Measurements from ENCODE around the gene HNF1A.
"Not testable (repeated sequence)": the region's sequence is repeated elsewhere in the genome, so short reads cannot be mapped to it uniquely, and the experiment has no call there.

Gene HNF1A

DNA sequence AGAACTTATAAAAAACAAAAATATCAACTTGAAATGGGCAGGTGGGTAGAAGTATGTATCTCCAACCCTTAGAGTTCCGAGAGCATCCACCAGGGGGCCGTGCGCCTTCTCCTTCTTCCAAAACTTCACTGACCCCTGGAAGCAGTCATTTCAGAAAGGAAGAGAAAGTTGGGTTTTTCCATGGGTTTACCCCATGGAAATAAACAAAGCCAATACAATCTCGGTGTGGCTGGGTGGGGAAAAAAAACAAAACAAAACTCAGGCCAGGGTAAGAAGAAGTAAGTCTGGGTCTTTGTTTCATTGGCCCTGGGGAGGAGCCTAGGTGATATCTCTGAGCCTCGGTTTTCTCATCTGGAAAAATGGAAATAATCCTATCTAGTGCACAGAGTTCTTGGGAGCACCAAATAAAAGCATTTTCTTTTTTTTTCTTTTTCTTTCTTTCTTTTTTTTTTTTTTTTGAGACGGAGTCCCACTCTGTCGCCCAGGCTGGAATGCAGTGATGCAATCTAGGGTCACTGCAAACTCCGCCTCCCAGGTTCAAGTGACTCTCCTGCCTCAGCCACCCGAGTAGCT is 33.6 kb upstream of the HNF1A start:
- peaks cover 7% of the 10 kb centered on the region for H3K4me1 Mint-ChIP-seq (ENCODE audit: low read depth)
- no peak overlapping the region for H3K27ac Mint-ChIP-seq
- H3K4me3 Mint-ChIP-seq = no peak overlapping the region
- no peaks in the 10 kb centered on the region for H3K9me3 Mint-ChIP-seq
- H3K36me3 Mint-ChIP-seq (ENCODE audit: low read depth) = no peaks in the 10 kb centered on the region
- H3K27me3 Mint-ChIP-seq (ENCODE audit: low read depth) = peaks cover 8% of the 10 kb centered on the region

DNA sequence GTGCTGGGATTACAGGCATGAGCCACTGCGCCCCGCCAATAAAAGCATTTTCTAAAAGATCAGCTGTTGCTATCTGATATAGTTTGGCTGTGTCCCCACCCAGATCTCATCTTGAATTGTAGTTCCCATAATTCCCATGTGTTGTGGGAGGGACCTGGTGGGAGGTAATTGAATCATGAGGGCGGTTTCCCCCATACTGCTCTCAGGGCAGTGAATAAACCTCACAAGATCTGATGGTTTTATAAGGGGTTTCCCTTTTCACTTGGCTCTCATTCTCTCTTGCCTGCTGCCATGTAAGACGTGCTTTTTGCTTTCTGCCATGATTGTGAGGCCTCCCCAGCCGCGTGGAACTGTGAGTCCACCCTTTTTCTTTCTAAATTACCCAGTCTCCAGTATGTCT is 32.8 kb upstream of the HNF1A start:
- not testable (repeated sequence) for H3K9me3 Mint-ChIP-seq; H3K27me3 Mint-ChIP-seq (ENCODE audit: low read depth); H3K4me1 Mint-ChIP-seq (ENCODE audit: low read depth); H3K4me3 Mint-ChIP-seq; H3K27ac Mint-ChIP-seq; H3K36me3 Mint-ChIP-seq (ENCODE audit: low read depth)

DNA sequence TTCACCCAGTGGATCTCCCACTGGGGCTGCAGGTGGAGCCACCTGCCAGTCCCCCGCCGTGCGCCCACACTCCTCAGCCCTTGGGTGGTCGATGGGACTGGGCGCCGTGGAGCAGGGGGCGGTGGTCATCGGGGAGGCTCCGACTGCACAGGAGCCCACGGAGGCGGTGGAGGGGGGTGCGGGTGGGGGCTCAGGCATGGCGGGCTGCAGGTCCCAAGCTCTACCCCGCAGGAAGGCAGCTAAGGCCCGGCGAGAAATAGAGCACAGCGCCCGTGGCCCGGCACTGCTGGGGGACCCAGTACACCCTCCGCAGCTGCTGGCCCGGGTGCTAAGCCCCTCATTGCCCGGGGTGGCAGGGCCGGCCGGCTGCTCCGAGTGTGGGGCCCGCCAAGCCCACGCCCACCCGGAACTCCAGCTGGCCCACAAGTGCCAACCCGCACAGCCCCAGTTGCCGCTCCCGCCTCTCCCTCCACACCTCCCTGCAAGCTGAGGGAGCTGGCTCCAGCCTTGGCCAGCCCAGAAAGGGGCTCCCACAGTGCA is 28.0 kb upstream of the HNF1A start:
- not testable (repeated sequence) for H3K36me3 Mint-ChIP-seq (ENCODE audit: low read depth); H3K27me3 Mint-ChIP-seq (ENCODE audit: low read depth); H3K4me1 Mint-ChIP-seq (ENCODE audit: low read depth); H3K4me3 Mint-ChIP-seq; H3K27ac Mint-ChIP-seq; H3K9me3 Mint-ChIP-seq

DNA sequence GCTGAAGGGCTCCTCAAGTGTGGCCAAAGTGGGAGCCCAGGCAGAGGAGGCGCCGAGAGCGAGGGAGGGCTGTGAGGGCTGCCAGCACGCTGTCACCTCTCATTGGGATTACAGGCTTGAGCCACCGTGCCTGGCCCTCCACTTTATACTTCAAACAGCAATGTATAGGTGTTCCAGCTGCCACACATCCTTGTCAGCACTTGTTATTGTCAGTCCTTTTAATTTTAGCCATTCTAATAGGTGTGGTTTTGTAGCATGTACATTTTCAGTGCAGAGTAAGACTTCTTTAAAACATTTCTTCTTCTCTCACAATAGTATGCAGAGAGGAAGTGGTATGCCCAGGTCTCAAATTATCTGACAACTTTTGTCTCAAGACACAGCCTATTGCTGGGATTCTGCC is 27.5 kb upstream of the HNF1A start:
- H3K27ac Mint-ChIP-seq = no peak overlapping the region
- no peaks in the 10 kb centered on the region for H3K9me3 Mint-ChIP-seq
- no peaks in the 10 kb centered on the region for H3K36me3 Mint-ChIP-seq (ENCODE audit: low read depth)
- peaks cover 4% of the 10 kb centered on the region for H3K27me3 Mint-ChIP-seq (ENCODE audit: low read depth)
- no peak overlapping the region for H3K4me3 Mint-ChIP-seq
- H3K4me1 Mint-ChIP-seq (ENCODE audit: low read depth) = no peaks in the 10 kb centered on the region

DNA sequence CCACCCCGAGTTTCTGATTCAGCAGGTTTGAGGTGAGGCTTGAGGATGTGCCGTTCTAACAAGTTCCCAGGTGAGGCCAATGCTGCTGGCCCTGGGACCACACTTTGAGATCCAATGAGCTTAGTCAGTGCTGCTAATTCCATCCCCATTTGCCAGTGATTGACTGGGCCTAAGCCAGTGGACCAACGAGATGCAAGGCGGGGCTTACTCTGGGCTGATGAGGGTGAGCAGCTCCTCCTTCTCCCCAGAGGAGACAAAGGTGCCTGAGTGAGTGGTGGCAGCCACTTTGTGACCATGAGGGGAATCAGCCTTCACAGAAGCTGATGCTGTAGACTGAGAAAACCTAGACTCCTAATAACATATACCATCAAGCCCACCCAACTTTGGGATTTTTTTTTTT is 23.1 kb upstream of the HNF1A start:
- H3K4me3 Mint-ChIP-seq = no peak overlapping the region
- no peaks in the 10 kb centered on the region for H3K9me3 Mint-ChIP-seq
- peaks cover 3% of the 10 kb centered on the region for H3K27me3 Mint-ChIP-seq (ENCODE audit: low read depth)
- no peaks in the 10 kb centered on the region for H3K36me3 Mint-ChIP-seq (ENCODE audit: low read depth)
- H3K27ac Mint-ChIP-seq = no peak overlapping the region
- peaks cover 9% of the 10 kb centered on the region for H3K4me1 Mint-ChIP-seq (ENCODE audit: low read depth)

DNA sequence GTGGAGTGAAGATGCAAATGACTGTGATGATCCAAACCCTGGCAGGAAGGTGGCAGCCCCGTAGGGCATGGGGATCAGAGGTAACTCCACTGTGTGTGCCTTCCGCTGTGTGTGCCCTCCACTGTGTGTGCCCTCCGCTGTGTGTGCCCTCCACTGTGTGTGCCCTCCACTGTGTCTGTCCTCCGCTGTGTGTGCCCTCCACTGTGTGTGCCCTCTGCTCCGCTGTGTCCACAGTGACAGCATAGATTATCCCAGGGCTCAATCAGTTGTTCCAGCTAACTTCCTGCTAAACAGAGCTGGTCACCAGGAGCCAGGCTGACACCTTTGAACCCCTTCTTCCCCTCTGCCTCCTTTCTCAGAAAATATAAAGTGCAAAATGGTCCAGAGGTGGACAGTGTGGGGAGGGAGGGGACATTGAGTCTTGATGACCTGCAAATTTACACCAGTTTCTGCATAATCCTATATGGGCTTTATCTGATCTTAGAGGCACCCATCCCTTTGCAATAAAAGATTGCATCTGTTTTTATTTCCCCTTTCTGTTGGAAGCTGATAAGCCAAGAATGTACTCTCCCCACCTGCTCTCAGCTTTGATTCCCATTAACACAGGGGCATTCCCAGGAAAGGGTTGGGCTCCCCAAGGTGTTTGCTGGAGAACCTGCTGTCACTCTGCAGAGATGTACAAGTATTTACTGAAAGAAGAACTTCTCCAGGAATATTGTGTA is 21.6 kb upstream of the HNF1A start:
- no peak overlapping the region for H3K27ac Mint-ChIP-seq
- peaks cover 11% of the 10 kb centered on the region for H3K4me1 Mint-ChIP-seq (ENCODE audit: low read depth)
- no peak overlapping the region for H3K4me3 Mint-ChIP-seq
- no peaks in the 10 kb centered on the region for H3K9me3 Mint-ChIP-seq
- no peaks in the 10 kb centered on the region for H3K36me3 Mint-ChIP-seq (ENCODE audit: low read depth)
- peaks cover 3% of the 10 kb centered on the region for H3K27me3 Mint-ChIP-seq (ENCODE audit: low read depth)

DNA sequence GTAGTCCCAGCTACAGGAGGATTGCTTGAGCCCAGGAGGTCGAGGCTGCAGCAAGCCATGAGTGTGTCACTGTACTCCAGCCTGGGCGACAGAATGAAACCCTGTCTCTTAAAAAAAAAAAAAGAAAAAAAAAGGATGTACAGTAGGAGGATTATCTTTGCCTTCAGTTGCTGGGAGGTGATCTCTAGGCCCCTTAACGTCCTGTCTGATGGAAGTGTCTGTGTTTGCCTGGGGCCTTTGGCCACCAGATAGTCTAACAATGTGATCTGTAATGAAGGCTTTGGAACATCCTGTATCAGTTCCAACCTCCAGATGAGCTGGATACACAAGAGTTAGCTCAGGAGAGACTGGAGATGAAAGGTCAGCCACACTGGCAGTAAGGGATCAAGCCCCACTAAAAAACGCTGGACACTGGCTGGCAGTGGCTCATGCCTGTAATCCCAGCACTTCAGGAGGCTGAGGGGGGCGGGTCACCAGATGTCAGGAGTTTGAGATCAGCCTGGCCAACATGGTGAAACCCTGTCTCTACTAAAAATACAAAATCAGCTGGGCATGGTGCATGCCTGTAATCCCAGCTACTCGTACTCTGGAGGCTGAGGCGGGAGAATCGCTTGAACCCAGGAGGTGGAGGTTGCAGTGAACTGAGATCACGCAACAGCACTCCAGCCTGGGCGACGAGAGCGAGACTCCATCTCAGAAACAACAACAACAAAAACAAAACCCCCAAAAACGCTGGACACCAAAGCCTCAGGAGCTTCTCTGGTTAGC is 19.0 kb upstream of the HNF1A start:
- peaks cover 16% of the 10 kb centered on the region for H3K4me1 Mint-ChIP-seq (ENCODE audit: low read depth)
- peak overlapping the region; percentile 64 for H3K27ac Mint-ChIP-seq
- no peaks in the 10 kb centered on the region for H3K9me3 Mint-ChIP-seq
- H3K36me3 Mint-ChIP-seq (ENCODE audit: low read depth) = no peaks in the 10 kb centered on the region
- peaks cover 3% of the 10 kb centered on the region for H3K27me3 Mint-ChIP-seq (ENCODE audit: low read depth)
- peak overlapping the region; percentile 22 for H3K4me3 Mint-ChIP-seq

DNA sequence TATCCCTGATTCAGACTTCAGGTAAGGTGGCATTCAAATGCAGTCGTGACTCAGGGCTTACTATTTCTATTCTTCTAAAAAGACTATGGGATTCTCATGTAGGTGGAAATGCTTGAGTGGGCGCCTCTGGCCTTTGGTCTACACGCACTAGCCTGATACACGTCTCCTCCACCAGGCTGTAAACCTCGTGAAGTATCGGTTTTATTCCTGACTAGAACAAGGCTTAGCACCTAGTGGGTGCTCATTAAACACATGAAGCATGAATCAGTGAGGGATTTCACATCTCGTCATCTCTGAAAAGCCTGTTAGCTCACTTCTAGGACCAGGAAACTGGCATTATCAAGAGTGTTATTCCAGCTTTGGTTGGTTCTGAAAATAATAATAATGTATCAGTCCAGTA is 17.7 kb upstream of the HNF1A start:
- Mint-ChIP-seq H3K36me3 (ENCODE audit: low read depth) (no peaks in the 10 kb centered on the region), H3K9me3 (no peaks in the 10 kb centered on the region), H3K27ac (peak overlapping the region; percentile 7), H3K4me3 (no peak overlapping the region), H3K27me3 (ENCODE audit: low read depth) (peaks cover 3% of the 10 kb centered on the region), H3K4me1 (ENCODE audit: low read depth) (peaks cover 18% of the 10 kb centered on the region)

DNA sequence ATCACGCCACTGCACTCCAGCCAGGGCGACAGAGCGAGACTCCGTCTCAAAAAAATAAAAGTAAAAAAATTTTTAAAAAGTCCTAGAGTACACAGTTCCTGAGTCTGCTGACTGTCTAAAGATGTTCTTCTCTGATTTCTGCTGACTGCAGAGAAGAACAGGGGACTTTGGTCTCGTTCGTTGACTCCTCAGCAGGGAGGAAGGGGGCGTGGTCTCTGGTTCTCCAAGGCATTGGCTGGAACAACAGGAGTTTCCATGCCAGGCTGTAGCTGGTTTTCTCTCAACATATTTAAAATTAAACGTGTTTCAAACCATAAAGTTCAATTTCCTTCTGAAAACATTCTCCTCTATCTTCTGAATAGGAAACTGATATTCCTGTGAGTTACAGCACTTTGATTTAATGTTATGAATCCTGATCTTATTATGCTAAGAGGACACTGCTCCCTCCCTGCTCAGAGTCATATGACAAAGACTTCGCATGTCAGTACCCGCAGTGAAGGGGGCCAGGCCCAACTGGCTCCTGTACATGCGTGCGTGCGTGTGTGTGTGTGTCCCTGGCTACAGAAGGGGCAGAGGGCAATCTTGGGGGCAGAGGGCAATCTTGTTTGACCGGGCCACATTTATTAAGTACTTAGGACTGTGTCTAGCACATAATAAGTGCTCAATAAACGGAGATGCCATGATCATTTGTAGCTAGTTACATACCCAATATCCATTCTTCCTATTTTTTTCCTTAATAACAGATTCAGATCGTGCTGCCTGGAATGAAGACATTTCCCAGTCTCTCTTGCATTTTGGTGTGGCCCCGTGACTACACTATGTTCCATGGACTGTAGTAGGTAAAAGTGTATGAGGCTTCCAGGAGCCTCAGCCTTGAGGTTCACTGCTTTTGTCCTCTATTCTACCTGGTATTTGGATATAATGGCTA is 16.5 kb upstream of the HNF1A start:
- peaks cover 3% of the 10 kb centered on the region for H3K27me3 Mint-ChIP-seq (ENCODE audit: low read depth)
- no peaks in the 10 kb centered on the region for H3K9me3 Mint-ChIP-seq
- no peaks in the 10 kb centered on the region for H3K36me3 Mint-ChIP-seq (ENCODE audit: low read depth)
- no peak overlapping the region for H3K4me3 Mint-ChIP-seq
- H3K27ac Mint-ChIP-seq = no peak overlapping the region
- H3K4me1 Mint-ChIP-seq (ENCODE audit: low read depth) = peaks cover 18% of the 10 kb centered on the region

DNA sequence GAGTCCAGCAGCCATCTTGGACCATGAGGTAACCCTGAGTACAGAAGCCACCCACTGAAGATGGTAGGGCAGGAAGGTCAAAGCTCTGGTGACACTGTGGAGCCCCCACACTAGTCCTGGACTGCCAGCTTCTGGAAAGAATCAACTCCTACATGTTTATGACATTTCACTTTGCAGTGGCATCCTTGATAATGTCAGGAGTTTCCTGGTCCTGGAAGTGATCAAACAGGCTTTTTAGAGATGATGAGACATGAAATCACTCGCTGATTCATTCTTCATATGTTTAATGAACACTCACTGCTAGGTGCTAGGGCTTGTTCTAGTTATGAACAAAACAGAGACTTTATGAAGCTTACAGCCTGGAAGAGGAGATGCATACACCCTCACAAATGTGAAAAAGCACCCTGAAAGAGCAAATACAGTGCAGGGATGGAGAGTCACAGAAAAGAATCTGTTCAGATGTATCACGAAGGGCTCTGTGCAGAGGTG is 15.8 kb upstream of the HNF1A start:
- Mint-ChIP-seq H3K4me3 (no peak overlapping the region), H3K36me3 (ENCODE audit: low read depth) (no peaks in the 10 kb centered on the region), H3K27ac (no peak overlapping the region), H3K27me3 (ENCODE audit: low read depth) (no peaks in the 10 kb centered on the region), H3K4me1 (ENCODE audit: low read depth) (peaks cover 18% of the 10 kb centered on the region), H3K9me3 (no peaks in the 10 kb centered on the region)

DNA sequence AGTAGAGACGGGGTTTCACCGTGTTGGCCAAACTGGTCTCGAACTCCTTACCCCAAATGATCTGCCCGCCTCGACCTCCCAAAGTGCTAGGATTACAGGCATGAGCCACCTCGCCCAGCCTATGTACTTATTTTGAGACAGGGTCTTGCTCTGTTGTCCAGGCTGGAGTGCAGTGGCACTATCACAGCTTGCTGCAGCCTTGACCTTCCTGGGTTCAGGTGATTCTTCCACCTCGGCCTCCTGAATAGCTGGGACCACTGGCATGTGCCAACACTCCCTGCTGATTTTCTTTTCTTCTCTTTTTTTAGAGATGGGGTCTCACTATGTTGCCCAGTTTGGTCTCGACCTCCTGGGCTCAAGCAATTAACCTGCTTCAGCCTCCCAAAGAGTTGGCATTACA is 14.0 kb upstream of the HNF1A start:
- Mint-ChIP-seq H3K4me1 (ENCODE audit: low read depth) (peaks cover 14% of the 10 kb centered on the region), H3K36me3 (ENCODE audit: low read depth) (no peaks in the 10 kb centered on the region), H3K27ac (no peak overlapping the region), H3K27me3 (ENCODE audit: low read depth) (no peaks in the 10 kb centered on the region), H3K9me3 (no peaks in the 10 kb centered on the region), H3K4me3 (no peak overlapping the region)

DNA sequence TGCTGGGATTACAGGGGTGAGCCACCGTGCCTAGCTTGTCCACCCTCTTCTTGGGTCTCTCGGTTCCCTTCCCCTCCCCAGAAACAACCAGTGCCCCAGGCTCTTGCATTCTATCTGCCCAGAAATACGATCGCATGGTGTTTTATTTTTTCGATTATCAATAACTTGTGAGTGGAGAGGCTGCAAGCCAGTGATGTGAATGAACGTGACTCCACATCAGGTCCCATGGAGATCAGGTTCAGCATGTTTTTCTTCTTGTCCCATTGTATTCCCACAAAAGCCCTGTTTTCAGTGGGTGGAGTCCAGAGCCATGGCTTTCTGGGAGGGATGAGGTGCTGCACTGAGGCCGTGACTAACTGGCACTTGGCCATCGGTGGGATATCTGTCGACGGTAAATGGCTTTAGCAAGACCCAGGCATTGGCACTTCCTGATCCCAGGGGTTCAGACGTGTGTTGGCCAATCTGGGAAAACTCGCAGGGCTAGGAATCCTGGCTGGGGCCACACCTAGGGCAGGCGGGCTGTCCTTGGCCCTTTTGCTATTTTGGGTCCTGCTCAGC is 12.7 kb upstream of the HNF1A start:
- peaks cover 8% of the 10 kb centered on the region for H3K4me1 Mint-ChIP-seq (ENCODE audit: low read depth)
- no peaks in the 10 kb centered on the region for H3K36me3 Mint-ChIP-seq (ENCODE audit: low read depth)
- H3K27ac Mint-ChIP-seq = no peak overlapping the region
- no peaks in the 10 kb centered on the region for H3K27me3 Mint-ChIP-seq (ENCODE audit: low read depth)
- H3K9me3 Mint-ChIP-seq = no peaks in the 10 kb centered on the region
- H3K4me3 Mint-ChIP-seq = no peak overlapping the region

DNA sequence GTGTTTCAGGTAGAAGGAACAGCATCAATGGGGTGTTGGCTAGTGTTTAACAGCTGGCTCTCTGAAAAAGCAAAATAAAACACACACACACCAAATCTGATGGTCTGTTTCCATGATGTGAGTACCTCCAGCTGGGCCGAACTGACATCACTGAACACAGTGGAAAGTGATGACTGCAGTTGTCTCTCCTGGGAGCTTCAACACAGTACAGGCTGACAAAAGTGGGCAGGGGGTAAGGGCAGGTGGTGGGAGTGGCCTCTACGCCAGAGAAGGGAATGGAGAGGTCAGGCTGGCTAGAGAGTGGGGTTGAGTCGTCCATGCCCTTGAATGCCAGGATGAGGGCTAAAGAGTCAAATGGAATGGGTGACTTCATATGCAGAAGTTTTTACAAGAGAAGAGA is 8.0 kb upstream of the HNF1A start:
- H3K27ac Mint-ChIP-seq = no peak overlapping the region
- H3K9me3 Mint-ChIP-seq = no peaks in the 10 kb centered on the region
- H3K27me3 Mint-ChIP-seq (ENCODE audit: low read depth) = no peaks in the 10 kb centered on the region
- no peaks in the 10 kb centered on the region for H3K36me3 Mint-ChIP-seq (ENCODE audit: low read depth)
- no peak overlapping the region for H3K4me3 Mint-ChIP-seq
- H3K4me1 Mint-ChIP-seq (ENCODE audit: low read depth) = peaks cover 8% of the 10 kb centered on the region

Measured in T-helper 1 cell treated with Interleukin-12 subunit alpha and Interleukin-12 subunit beta and Interleukin-4 antibody, amounts not matched to agents 30 μg/mL and 1 μg/mL, for 36 hours (primary cell).